Astrocyte of the spinal cord (primary cell): ENCODE measurements around the gene EPB41L4A.
"Not testable (repeated sequence)": the region's sequence is repeated elsewhere in the genome, so short reads cannot be mapped to it uniquely, and the experiment has no call there.

Experiments
- DNase-seq: peaks from one replicate; pipeline ENCODE4 v3.0.0; 2011; ENCODE audit warnings: low read depth, low spot score
- H3K4me3 ChIP-seq: 2 replicates; pipeline ENCODE4 v1.5.1; 2011; ENCODE audit warnings: low read depth, mild to moderate bottlenecking, low read length, moderate library complexity
- in situ Hi-C: cut with HindIII; loops from 2 replicates; pipeline ENCODE4 v1.10.0; 2017; ENCODE audit warnings: low sequenced_read_pairs
- TF ChIP-seq, protein P1 (sequence below): IDR thresholded peaks from 2 replicates; pipeline ENCODE4 v1.5.1; 2012; ENCODE audit warnings: low read depth, mild to moderate bottlenecking, low read length, inconsistent platforms

EPB41L4A gene

DNA sequence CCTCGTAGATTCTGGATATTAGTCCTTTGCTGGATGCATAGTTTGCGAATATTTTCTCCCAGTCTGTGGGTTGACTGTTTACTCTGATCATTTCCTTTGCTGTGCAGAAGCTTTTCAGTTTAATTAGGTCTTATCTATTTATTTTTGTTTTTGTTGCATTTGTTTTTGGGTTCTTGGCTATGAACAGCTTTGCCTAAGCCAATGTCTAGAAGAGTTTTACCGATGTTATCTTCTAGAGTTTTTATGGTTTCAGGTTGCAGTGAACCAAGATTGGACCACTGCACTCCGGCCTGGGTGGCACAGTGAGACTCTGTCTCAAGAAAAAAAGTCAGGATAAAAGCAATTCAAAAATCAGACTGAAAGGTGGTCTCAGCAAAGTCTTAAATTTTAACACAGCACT, 188.5 kb downstream of the EPB41L4A start:
- no peak for DNase-seq
- no peak overlapping the region for H3K4me3 ChIP-seq
- TF ChIP-seq, protein P1, sequence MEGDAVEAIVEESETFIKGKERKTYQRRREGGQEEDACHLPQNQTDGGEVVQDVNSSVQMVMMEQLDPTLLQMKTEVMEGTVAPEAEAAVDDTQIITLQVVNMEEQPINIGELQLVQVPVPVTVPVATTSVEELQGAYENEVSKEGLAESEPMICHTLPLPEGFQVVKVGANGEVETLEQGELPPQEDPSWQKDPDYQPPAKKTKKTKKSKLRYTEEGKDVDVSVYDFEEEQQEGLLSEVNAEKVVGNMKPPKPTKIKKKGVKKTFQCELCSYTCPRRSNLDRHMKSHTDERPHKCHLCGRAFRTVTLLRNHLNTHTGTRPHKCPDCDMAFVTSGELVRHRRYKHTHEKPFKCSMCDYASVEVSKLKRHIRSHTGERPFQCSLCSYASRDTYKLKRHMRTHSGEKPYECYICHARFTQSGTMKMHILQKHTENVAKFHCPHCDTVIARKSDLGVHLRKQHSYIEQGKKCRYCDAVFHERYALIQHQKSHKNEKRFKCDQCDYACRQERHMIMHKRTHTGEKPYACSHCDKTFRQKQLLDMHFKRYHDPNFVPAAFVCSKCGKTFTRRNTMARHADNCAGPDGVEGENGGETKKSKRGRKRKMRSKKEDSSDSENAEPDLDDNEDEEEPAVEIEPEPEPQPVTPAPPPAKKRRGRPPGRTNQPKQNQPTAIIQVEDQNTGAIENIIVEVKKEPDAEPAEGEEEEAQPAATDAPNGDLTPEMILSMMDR = no peak
- in situ Hi-C loops = no loop called here

DNA sequence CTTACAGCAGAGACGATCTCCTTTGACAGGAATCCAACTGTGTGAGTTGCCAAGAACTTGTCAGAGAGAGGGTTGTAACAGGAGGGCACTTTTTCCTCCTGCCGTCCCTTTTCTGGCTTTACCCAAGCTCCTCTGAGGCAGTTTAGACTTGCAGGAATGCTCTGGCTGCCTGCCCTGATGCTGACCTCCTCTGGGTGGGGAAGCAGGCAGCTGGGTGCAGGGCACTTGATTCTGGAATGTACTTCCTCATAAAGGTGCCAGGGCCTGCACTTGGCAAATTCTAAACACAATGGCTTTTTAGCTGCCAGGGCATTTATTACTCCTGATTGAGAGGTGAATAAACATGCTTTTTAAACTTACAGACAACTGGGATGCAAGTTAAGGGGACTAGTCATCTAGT, 190.4 kb downstream of the EPB41L4A start:
- TF ChIP-seq, protein P1 = no peak
- peak; percentile 60 for DNase-seq
- H3K4me3 ChIP-seq = no peak overlapping the region
- in situ Hi-C loops = no loop called here

DNA sequence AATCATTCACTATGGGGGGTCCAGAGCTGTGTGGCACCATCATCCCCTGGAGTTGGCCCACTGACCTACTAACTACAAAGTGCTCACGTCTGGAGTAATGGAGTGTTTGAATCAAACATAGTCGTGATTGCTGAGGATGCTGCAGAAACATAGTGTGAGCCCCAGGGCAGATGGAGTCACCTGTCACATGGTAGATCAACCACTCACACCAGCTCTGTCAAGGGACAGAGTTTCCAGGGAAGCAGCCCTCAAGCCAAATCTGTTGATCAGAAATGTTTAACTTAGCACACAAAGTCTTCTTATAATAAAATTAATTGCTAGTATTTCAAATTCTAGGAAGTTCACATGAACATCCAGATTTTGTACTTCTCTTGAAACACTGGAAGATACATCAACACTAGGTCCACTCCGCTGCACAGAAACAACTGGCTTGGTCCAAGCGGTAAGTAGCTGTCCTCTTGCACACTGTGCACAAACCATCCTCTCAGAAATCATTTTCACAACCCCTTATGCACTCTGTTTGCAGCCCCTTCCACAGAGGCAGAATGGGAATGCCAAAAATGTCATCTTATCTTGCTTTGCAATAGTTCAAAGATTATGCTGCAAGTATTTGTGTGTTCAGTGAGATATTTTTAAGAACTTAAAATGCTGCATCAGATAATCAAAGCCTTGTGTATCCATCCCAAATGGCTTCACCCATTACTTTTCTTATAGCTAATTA, 191.0 kb downstream of the EPB41L4A start:
- in situ Hi-C loops = no loop called here
- H3K4me3 ChIP-seq = no peak overlapping the region
- TF ChIP-seq, protein P1 = no peak
- DNase-seq = peak; percentile 2

DNA sequence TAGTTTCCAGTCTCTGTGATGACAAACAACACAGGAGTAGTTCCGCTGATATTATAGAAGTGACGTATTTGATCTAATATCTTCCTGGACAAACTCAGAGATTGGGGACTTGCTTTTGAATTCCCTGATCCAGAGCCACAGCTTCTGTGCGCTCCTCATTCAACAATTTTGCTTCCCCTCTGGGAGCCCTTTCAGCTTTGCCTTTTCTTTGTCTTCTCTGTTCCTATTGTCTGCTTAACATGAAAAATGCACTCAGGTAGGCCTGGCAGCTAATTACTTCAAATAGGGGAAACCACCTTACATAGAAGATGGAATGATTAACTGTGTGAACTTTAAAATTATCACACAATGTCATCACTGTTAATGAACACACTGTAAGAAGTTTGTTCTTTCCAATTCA, 192.9 kb downstream of the EPB41L4A start:
- in situ Hi-C loops = no loop called here
- TF ChIP-seq, protein P1 = no peak
- no peak overlapping the region for H3K4me3 ChIP-seq
- DNase-seq = no peak

DNA sequence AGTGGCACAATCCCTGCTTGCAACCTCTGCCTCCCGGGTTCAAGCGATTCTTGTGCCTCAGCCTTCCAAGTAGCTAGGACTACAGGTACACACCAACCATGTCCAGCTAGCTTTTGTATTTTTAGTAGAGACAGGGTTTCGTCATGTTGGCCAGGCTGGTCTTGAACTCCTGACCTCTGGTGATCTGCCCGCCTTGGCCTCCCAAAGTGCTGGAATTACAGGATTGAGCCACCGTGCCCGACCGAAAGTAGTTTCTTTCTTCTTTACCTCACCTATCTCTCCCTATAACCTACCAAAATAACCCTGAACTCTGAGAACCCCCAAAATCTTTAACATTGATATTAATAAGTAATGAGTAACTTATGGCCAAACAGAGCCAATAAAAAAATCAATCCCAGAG, 196.1 kb downstream of the EPB41L4A start:
- in situ Hi-C loops, DNase-seq, H3K4me3 ChIP-seq: not testable (repeated sequence)

DNA sequence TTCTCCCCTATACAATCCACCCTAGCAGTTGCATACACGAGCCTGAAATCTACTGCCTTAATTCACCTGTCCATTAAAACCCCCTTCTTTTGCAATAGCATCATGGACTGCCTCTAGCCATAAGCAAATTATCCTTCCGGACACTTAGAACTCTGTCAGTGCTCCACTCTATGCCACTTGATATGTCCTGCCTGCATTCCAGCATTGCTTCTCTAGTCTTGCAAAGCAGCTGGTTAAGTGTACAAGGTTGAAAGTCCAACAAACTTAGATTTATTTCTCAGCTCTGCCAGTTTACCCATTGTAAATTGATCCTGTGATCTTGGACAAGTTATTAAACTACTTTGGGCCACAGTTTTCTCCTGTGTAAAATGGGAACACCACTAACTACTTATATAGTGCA, 197.9 kb downstream of the EPB41L4A start:
- in situ Hi-C loops = no loop called here
- DNase-seq = no peak
- H3K4me3 ChIP-seq = no peak overlapping the region
- TF ChIP-seq, protein P1 = no peak

DNA sequence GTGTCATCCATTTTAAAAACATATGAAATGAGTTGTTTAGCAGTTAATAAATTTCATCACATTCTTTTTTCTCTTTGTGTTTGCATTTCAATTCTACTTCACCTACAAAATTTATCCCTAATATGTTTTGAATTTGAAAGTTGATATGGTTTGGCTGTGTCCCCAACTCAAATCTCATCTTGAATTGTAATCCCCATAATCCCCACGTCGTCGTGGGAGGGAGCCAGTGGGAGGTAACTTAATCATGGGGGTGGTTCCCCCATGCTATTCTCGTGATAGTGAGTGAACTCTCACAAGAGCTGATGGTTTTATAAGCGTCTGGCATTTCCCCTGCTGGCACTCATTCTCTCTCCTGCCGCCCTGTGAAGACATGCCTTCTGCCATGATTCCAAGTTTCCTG, 200.1 kb downstream of the EPB41L4A start:
- in situ Hi-C loops = no loop called here
- TF ChIP-seq, protein P1 = no peak
- DNase-seq = no peak
- H3K4me3 ChIP-seq = no peak overlapping the region
